ENCODE measurements around the gene MARCHF3. TPM values are rescaled to one million over a fixed set of nuclear protein-coding genes. Genes with fewer than 3 reads are reported as not detected.

MARCHF3 gene
- polyA plus RNA-seq, 1 donor from 2014 or later = 3.9 TPM

DNA sequence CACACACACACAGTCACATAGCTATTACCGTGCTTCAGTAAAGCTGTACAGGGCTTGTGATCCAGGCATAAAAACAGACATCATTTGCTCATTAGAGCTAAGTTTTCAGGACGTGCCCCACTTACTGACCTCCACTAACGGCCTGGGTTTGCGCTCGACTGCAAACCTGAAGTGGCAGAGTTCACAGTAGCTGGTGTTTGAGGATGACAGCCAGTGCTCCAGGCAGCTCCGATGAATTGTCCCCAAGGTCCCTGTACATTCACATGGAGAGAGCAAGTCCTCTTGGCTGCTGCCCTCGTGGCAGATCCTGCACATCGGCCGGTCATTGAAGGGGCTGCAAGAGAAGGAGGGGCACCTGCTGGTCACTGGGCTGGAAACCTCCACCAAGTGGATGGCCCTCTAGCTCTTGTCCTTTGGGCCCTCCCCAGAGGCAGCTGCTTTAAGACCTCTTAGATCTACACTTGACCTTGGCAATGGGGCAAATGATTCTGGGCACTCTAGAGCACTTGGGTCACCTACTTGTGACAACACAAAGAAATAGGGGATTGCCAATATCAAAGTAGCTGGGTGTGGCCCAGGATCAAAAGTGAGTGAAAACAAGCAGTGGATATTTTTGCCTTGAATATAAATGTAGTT lies 115.4 kb downstream of the MARCHF3 start:
- Histone ChIP-seq H3K9me3 (ENCODE audit: low read length) (no peaks in the 10 kb centered on the region), H3K9me2 (ENCODE audit: insufficient read depth, low read length) (no peaks in the 10 kb centered on the region), H3K36me3 (ENCODE audit: insufficient read depth, low read length) (no peaks in the 10 kb centered on the region)

DNA sequence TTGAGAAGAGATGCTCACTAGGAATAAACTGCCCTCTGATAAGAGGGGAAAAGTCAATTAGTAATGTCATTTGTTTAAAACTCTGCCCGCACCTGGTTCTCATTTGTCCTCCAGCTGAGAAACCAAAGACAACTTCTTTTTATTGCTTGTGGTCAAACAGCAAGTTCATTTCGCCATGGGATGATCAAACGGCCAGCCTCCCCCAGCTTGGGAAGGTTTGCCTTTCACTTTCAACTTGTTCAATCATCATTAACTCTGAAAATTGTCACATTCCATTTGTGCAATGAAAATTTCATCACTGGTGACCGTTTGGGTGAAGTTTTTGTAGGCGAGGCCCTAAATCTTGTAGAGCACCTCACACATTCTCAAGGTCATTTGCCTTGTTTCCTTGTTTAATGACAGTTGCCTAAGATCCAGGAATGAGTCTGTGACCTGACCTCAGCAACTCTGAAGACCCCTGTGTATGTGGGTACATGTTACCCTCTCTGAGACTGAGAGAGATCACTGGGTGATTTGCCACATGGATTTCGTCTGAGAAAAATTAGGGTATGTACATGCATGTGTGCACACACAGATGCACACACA lies 117.7 kb downstream of the MARCHF3 start:
- Histone ChIP-seq H3K27ac (ENCODE audit: low read length) (no peak overlapping the region), H3K4me3 (ENCODE audit: low read length) (no peak overlapping the region), H3K79me2 (replicated peaks; ENCODE audit: insufficient read depth, low read length) (no peaks in the 10 kb centered on the region), H4K20me1 (ENCODE audit: insufficient read depth) (no peaks in the 10 kb centered on the region), H3K9ac (ENCODE audit: low read length) (no peak overlapping the region), H3K9me2 (ENCODE audit: insufficient read depth, low read length) (no peaks in the 10 kb centered on the region), H3F3A (ENCODE audit: insufficient read depth, low read length, poor library complexity, severe bottlenecking) (no peaks in the 10 kb centered on the region), H3K9me3 (ENCODE audit: low read length) (no peaks in the 10 kb centered on the region), H3K4me2 (ENCODE audit: low read length) (no peak overlapping the region), H3K27me3 (ENCODE audit: insufficient read depth, low read depth, low read length) (no peaks in the 10 kb centered on the region), H2AFZ (ENCODE audit: low read depth, low read length) (no peak overlapping the region), H3K36me3 (ENCODE audit: insufficient read depth, low read length) (no peaks in the 10 kb centered on the region)
- no peak for TF ChIP-seq MXI1 (conservative IDR thresholded peaks at IDR 0.05; ENCODE audit: poor library complexity, severe bottlenecking)
- TF ChIP-seq, protein P1, sequence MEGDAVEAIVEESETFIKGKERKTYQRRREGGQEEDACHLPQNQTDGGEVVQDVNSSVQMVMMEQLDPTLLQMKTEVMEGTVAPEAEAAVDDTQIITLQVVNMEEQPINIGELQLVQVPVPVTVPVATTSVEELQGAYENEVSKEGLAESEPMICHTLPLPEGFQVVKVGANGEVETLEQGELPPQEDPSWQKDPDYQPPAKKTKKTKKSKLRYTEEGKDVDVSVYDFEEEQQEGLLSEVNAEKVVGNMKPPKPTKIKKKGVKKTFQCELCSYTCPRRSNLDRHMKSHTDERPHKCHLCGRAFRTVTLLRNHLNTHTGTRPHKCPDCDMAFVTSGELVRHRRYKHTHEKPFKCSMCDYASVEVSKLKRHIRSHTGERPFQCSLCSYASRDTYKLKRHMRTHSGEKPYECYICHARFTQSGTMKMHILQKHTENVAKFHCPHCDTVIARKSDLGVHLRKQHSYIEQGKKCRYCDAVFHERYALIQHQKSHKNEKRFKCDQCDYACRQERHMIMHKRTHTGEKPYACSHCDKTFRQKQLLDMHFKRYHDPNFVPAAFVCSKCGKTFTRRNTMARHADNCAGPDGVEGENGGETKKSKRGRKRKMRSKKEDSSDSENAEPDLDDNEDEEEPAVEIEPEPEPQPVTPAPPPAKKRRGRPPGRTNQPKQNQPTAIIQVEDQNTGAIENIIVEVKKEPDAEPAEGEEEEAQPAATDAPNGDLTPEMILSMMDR (IDR thresholded peaks at IDR 0.05; ENCODE audit: poor library complexity, severe bottlenecking) = no peak
- TF ChIP-seq POLR2AphosphoS5 (IDR thresholded peaks at IDR 0.05) = no peak

More for the DNA sequence above, 115.4 kb downstream of the MARCHF3 start:
- Histone ChIP-seq H3K4me3 (ENCODE audit: low read length) (no peak overlapping the region), H4K20me1 (ENCODE audit: insufficient read depth) (no peaks in the 10 kb centered on the region), H2AFZ (ENCODE audit: low read depth, low read length) (no peak overlapping the region), H3K27ac (ENCODE audit: low read length) (no peak overlapping the region), H3K4me2 (ENCODE audit: low read length) (no peak overlapping the region), H3K79me2 (replicated peaks; ENCODE audit: insufficient read depth, low read length) (no peaks in the 10 kb centered on the region), H3K27me3 (ENCODE audit: insufficient read depth, low read depth, low read length) (no peaks in the 10 kb centered on the region), H3K9ac (ENCODE audit: low read length) (no peak overlapping the region), H3F3A (ENCODE audit: insufficient read depth, low read length, poor library complexity, severe bottlenecking) (no peaks in the 10 kb centered on the region)
- TF ChIP-seq EP300 (conservative IDR thresholded peaks at IDR 0.05; ENCODE audit: poor library complexity, severe bottlenecking) = no peak
- TF ChIP-seq POLR2AphosphoS5 (IDR thresholded peaks at IDR 0.05) = no peak

DNA sequence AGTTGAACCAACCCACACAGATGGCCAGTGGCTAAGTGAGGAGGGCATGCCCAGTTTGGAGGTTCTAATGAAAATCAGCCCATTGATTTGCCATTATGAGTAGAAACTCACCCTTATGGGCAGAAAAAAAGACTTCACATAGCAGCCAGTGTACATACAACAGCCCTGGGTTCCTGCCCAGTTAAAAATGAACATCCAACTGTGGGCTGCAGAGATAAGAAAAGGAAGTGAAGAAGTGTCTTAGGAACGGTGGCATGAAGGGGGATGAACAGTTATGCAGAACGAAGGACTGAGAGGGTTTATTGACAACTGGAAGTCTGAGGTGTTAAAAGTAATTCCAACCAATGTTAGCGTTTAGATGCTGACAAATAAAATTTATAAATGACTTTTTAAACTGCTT lies 118.4 kb downstream of the MARCHF3 start:
- Histone ChIP-seq H3K9me2 (ENCODE audit: insufficient read depth, low read length) (no peaks in the 10 kb centered on the region), H3K79me2 (replicated peaks; ENCODE audit: insufficient read depth, low read length) (no peaks in the 10 kb centered on the region), H3K4me3 (ENCODE audit: low read length) (no peak overlapping the region), H3K9ac (ENCODE audit: low read length) (no peak overlapping the region), H3K4me2 (ENCODE audit: low read length) (no peak overlapping the region), H3K9me3 (ENCODE audit: low read length) (no peaks in the 10 kb centered on the region), H2AFZ (ENCODE audit: low read depth, low read length) (no peak overlapping the region), H4K20me1 (ENCODE audit: insufficient read depth) (no peaks in the 10 kb centered on the region), H3K27me3 (ENCODE audit: insufficient read depth, low read depth, low read length) (no peaks in the 10 kb centered on the region), H3F3A (ENCODE audit: insufficient read depth, low read length, poor library complexity, severe bottlenecking) (no peaks in the 10 kb centered on the region), H3K36me3 (ENCODE audit: insufficient read depth, low read length) (no peaks in the 10 kb centered on the region), H3K27ac (ENCODE audit: low read length) (no peak overlapping the region)
- TF ChIP-seq POLR2AphosphoS5 (IDR thresholded peaks at IDR 0.05) (no peak), TAF1 (IDR thresholded peaks at IDR 0.05; ENCODE audit: low read depth) (no peak), EP300 (conservative IDR thresholded peaks at IDR 0.05; ENCODE audit: poor library complexity, severe bottlenecking) (no peak), SMC3 (conservative IDR thresholded peaks at IDR 0.05; ENCODE audit: poor library complexity) (no peak)
- TF ChIP-seq, protein P1 (IDR thresholded peaks at IDR 0.05; ENCODE audit: poor library complexity, severe bottlenecking) = no peak
- TF ChIP-seq, protein P2, sequence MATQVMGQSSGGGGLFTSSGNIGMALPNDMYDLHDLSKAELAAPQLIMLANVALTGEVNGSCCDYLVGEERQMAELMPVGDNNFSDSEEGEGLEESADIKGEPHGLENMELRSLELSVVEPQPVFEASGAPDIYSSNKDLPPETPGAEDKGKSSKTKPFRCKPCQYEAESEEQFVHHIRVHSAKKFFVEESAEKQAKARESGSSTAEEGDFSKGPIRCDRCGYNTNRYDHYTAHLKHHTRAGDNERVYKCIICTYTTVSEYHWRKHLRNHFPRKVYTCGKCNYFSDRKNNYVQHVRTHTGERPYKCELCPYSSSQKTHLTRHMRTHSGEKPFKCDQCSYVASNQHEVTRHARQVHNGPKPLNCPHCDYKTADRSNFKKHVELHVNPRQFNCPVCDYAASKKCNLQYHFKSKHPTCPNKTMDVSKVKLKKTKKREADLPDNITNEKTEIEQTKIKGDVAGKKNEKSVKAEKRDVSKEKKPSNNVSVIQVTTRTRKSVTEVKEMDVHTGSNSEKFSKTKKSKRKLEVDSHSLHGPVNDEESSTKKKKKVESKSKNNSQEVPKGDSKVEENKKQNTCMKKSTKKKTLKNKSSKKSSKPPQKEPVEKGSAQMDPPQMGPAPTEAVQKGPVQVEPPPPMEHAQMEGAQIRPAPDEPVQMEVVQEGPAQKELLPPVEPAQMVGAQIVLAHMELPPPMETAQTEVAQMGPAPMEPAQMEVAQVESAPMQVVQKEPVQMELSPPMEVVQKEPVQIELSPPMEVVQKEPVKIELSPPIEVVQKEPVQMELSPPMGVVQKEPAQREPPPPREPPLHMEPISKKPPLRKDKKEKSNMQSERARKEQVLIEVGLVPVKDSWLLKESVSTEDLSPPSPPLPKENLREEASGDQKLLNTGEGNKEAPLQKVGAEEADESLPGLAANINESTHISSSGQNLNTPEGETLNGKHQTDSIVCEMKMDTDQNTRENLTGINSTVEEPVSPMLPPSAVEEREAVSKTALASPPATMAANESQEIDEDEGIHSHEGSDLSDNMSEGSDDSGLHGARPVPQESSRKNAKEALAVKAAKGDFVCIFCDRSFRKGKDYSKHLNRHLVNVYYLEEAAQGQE (IDR thresholded peaks at IDR 0.05; ENCODE audit: borderline replicate concordance) = no peak

All from neural cell (in vitro differentiated cells).